IgD-negative memory B cell (primary cell): ENCODE results near the gene SLC24A4. TPM values are rescaled to one million over a fixed set of nuclear protein-coding genes. Genes with fewer than 3 reads are reported as not detected.

Experiments
- H3K27ac Mint-ChIP-seq, 3 donors: one replicate each; pipeline ENCODE4 v1.8.0; 2020 to 2022; ENCODE audit warnings: mild to moderate bottlenecking in 3 of 3, mixed read lengths in 3 of 3, moderate library complexity in 1 of 3
- H3K27me3 Mint-ChIP-seq: one replicate; pipeline ENCODE4 v1.8.0; 2021; ENCODE audit warnings: mixed read lengths
- H3K36me3 Mint-ChIP-seq: one replicate; pipeline ENCODE4 v1.8.0; 2020; ENCODE audit warnings: mild to moderate bottlenecking, mixed read lengths
- H3K4me1 Mint-ChIP-seq, 3 donors: one replicate each; pipeline ENCODE4 v1.8.0; 2020 to 2022; ENCODE audit warnings: mixed read lengths in 3 of 3, mild to moderate bottlenecking in 1 of 3
- H3K4me3 Mint-ChIP-seq, 4 donors: one replicate each; pipeline ENCODE4 v1.8.0; 2020 to 2022; ENCODE audit warnings: mild to moderate bottlenecking in 4 of 4, mixed read lengths in 4 of 4, moderate library complexity in 3 of 4
- H3K9me3 Mint-ChIP-seq, 3 donors: one replicate each; pipeline ENCODE4 v1.8.0; 2020 to 2021; ENCODE audit warnings: mixed read lengths in 3 of 3, mild to moderate bottlenecking in 1 of 3
- polyA plus RNA-seq: library from polyadenylated mRNA; unstranded; fragments of 300-500 nt; fragmentation: Illumina TruSeq; gene quantifications from one replicate; pipeline ENCODE4 v1.2.3, GENCODE V29; 2021

The SLC24A4 gene
- polyA plus RNA-seq, 1 donor from 2014 or later, result not detected

GRCh38 chr14:92481386-92481785 is 158.4 kb downstream of the SLC24A4 start:
- no peak overlapping the region for H3K27ac Mint-ChIP-seq

GRCh38 chr14:92481811-92482555 is 159.0 kb downstream of the SLC24A4 start:
- H3K4me1 Mint-ChIP-seq, result no peaks in the 10 kb centered on the region

More at GRCh38 chr14:92481386-92481785, 158.4 kb downstream of the SLC24A4 start:
- H3K36me3 Mint-ChIP-seq, result peaks cover 3% of the 10 kb centered on the region
- peaks cover 10% of the 10 kb centered on the region for H3K27me3 Mint-ChIP-seq
- H3K4me3 Mint-ChIP-seq, result no peak overlapping the region
- no peaks in the 10 kb centered on the region for H3K4me1 Mint-ChIP-seq
- H3K9me3 Mint-ChIP-seq, result peaks cover 0 to 15% (median 13%) of the 10 kb centered on the region in 3 donors

GRCh38 chr14:92482621-92483319 is 159.8 kb downstream of the SLC24A4 start:
- Mint-ChIP-seq H3K4me3 (no peak overlapping the region), H3K27ac (no peak overlapping the region), H3K4me1 (no peaks in the 10 kb centered on the region), H3K36me3 (peaks cover 3% of the 10 kb centered on the region), H3K9me3 (peaks cover 0 to 15% (median 13%) of the 10 kb centered on the region in 3 donors), H3K27me3 (peaks cover 14% of the 10 kb centered on the region)

More at GRCh38 chr14:92481811-92482555, 159.0 kb downstream of the SLC24A4 start:
- peaks cover 3% of the 10 kb centered on the region for H3K36me3 Mint-ChIP-seq
- H3K27ac Mint-ChIP-seq, result no peak overlapping the region
- peaks cover 11% of the 10 kb centered on the region for H3K27me3 Mint-ChIP-seq
- H3K4me3 Mint-ChIP-seq, result no peak overlapping the region
- peaks cover 0 to 15% (median 13%) of the 10 kb centered on the region in 3 donors for H3K9me3 Mint-ChIP-seq

- Mint-ChIP-seq H3K27ac (no peak overlapping the region), H3K36me3 (peaks cover 3% of the 10 kb centered on the region), H3K4me1 (no peaks in the 10 kb centered on the region), H3K4me3 (peak overlapping the region in 1 of 4 donors; percentile 10), H3K9me3 (peaks cover 0 to 7% (median 5%) of the 10 kb centered on the region in 3 donors), H3K27me3 (peaks cover 15% of the 10 kb centered on the region)
Measured at GRCh38 chr14:92484132-92484823, 161.3 kb downstream of the SLC24A4 start.

GRCh38 chr14:92486881-92487280 is 163.9 kb downstream of the SLC24A4 start:
- Mint-ChIP-seq H3K9me3 (no peaks in the 10 kb centered on the region), H3K27ac (no peak overlapping the region), H3K27me3 (peaks cover 15% of the 10 kb centered on the region), H3K4me3 (no peak overlapping the region), H3K36me3 (no peaks in the 10 kb centered on the region), H3K4me1 (peaks cover 0 to 5% (median 0%) of the 10 kb centered on the region in 3 donors)

- Mint-ChIP-seq H3K36me3 (no peaks in the 10 kb centered on the region), H3K9me3 (no peaks in the 10 kb centered on the region), H3K27ac (no peak overlapping the region), H3K4me3 (no peak overlapping the region), H3K27me3 (peaks cover 15% of the 10 kb centered on the region), H3K4me1 (peaks cover 0 to 5% (median 2%) of the 10 kb centered on the region in 3 donors)
Measured at GRCh38 chr14:92487513-92488133, 164.7 kb downstream of the SLC24A4 start.

GRCh38 chr14:92489394-92490238 is 166.7 kb downstream of the SLC24A4 start:
- Mint-ChIP-seq H3K27me3 (peaks cover 15% of the 10 kb centered on the region), H3K36me3 (no peaks in the 10 kb centered on the region), H3K4me1 (peaks cover 0 to 5% (median 2%) of the 10 kb centered on the region in 3 donors), H3K27ac (no peak overlapping the region), H3K9me3 (no peaks in the 10 kb centered on the region), H3K4me3 (no peak overlapping the region)

- no peaks in the 10 kb centered on the region for H3K36me3 Mint-ChIP-seq
- H3K27me3 Mint-ChIP-seq, result peaks cover 13% of the 10 kb centered on the region
- H3K27ac Mint-ChIP-seq, result no peak overlapping the region
- H3K4me1 Mint-ChIP-seq, result peaks cover 3 to 5% (median 4%) of the 10 kb centered on the region in 3 donors
- no peaks in the 10 kb centered on the region for H3K9me3 Mint-ChIP-seq
- H3K4me3 Mint-ChIP-seq, result no peak overlapping the region
Measured at GRCh38 chr14:92490239-92490959, 167.4 kb downstream of the SLC24A4 start.

GRCh38 chr14:92491782-92492181 is 168.8 kb downstream of the SLC24A4 start:
- no peaks in the 10 kb centered on the region for H3K9me3 Mint-ChIP-seq
- H3K4me3 Mint-ChIP-seq, result no peak overlapping the region
- no peaks in the 10 kb centered on the region for H3K36me3 Mint-ChIP-seq
- no peak overlapping the region for H3K27ac Mint-ChIP-seq
- H3K4me1 Mint-ChIP-seq, result peaks cover 3 to 5% (median 4%) of the 10 kb centered on the region in 3 donors
- peaks cover 10% of the 10 kb centered on the region for H3K27me3 Mint-ChIP-seq

- Mint-ChIP-seq H3K4me1 (peaks cover 3 to 5% (median 4%) of the 10 kb centered on the region in 3 donors), H3K9me3 (no peaks in the 10 kb centered on the region), H3K27ac (no peak overlapping the region), H3K4me3 (no peak overlapping the region), H3K27me3 (peaks cover 8% of the 10 kb centered on the region), H3K36me3 (no peaks in the 10 kb centered on the region)
Measured at GRCh38 chr14:92492258-92492657, 169.3 kb downstream of the SLC24A4 start.

- Mint-ChIP-seq H3K4me3 (no peak overlapping the region), H3K4me1 (peaks cover 3 to 5% (median 4%) of the 10 kb centered on the region in 3 donors), H3K27ac (peak overlapping the region in 1 of 3 donors; percentile 73), H3K36me3 (no peaks in the 10 kb centered on the region), H3K27me3 (peaks cover 8% of the 10 kb centered on the region), H3K9me3 (no peaks in the 10 kb centered on the region)
Measured at GRCh38 chr14:92493024-92493423, 170.1 kb downstream of the SLC24A4 start.

- H3K9me3 Mint-ChIP-seq, result no peaks in the 10 kb centered on the region
- H3K36me3 Mint-ChIP-seq, result no peaks in the 10 kb centered on the region
- no peak overlapping the region for H3K4me3 Mint-ChIP-seq
- peaks cover 8% of the 10 kb centered on the region for H3K27me3 Mint-ChIP-seq
- H3K27ac Mint-ChIP-seq, result peak overlapping the region in 1 of 3 donors; percentile 73
- H3K4me1 Mint-ChIP-seq, result peaks cover 3 to 5% (median 4%) of the 10 kb centered on the region in 3 donors
Measured at GRCh38 chr14:92493492-92493891, 170.5 kb downstream of the SLC24A4 start.

GRCh38 chr14:92494512-92494911 is 171.5 kb downstream of the SLC24A4 start:
- Mint-ChIP-seq H3K4me1 (peaks cover 3 to 5% (median 4%) of the 10 kb centered on the region in 3 donors), H3K36me3 (no peaks in the 10 kb centered on the region), H3K27me3 (peaks cover 6% of the 10 kb centered on the region)

More at GRCh38 chr14:92494512-92494911, 171.5 kb downstream of the SLC24A4 start:
- no peak overlapping the region for H3K27ac Mint-ChIP-seq
- no peak overlapping the region for H3K4me3 Mint-ChIP-seq
- H3K9me3 Mint-ChIP-seq, result no peaks in the 10 kb centered on the region
